ENCODE data around the gene QRICH2. TPM values are rescaled to one million over a fixed set of nuclear protein-coding genes. Genes with fewer than 3 reads are reported as not detected.

Gene QRICH2
- total and polyA plus RNA-seq, 9 of the 15 experiments (the other 6 are each of a cell fraction or from before 2014, with no cell fraction given): 0.03 to 1.6 (median 0.81) TPM

- intact Hi-C loops (cut with micrococcal nuclease) (no loop called here), in situ Hi-C loops (cut with MboI) (no loop called here)
- CTCF ChIA-PET (ENCODE audit: low intra/inter-chr PET ratio): no interaction called here
- H3K27ac ChIP-seq (ENCODE audit: extremely low read depth, low read depth, low read length): no peak overlapping the region
- no TSS peak for BruUV-seq (replicated peaks)
- no peak for DNase-seq (ENCODE audit: extremely low read depth in 1 of 4, low spot score in 3 of 4)
- H3K4me2 ChIP-seq (ENCODE audit: insufficient read depth, low read length): no peak overlapping the region
- no peak overlapping the region for H3K4me3 ChIP-seq
- no peak for FAIRE-seq
- H3K9me1 ChIP-seq (ENCODE audit: control insufficient read depth, insufficient read depth, low read length): no peaks in the 10 kb centered on the region
- H4K20me1 ChIP-seq (replicated peaks; ENCODE audit: control insufficient read depth, insufficient read depth, low read length): no peaks in the 10 kb centered on the region
- no peaks in the 10 kb centered on the region for H3K9me3 ChIP-seq (replicated peaks; ENCODE audit: control insufficient read depth, insufficient read depth, low read depth, low read length)
- H3K36me3 ChIP-seq (ENCODE audit: control insufficient read depth, insufficient read depth, low read length): peaks cover 17% of the 10 kb centered on the region; the same call in 2 of the 3 replicates
- H3K9ac ChIP-seq (ENCODE audit: insufficient read depth in 1 of 2, low read depth in 2 of 2, low read length in 2 of 2): no peak overlapping the region
- H2AFZ ChIP-seq (ENCODE audit: low read depth, low read length): no peak overlapping the region
- no peak for ATAC-seq
- peaks cover 3% of the 10 kb centered on the region; the same call in 1 of the 3 replicates for H3K79me2 ChIP-seq (ENCODE audit: control insufficient read depth, insufficient read depth, low read length)
- H3K27me3 ChIP-seq (ENCODE audit: control insufficient read depth in 2 of 2, insufficient read depth in 2 of 2, low read length in 2 of 2): no peaks in the 10 kb centered on the region
- TF ChIP-seq CBX8 (IDR thresholded peaks at IDR 0.05; ENCODE audit: borderline replicate concordance, extremely low read depth, low read depth, low read length, poor library complexity, severe bottlenecking) (no peak), ZNF121 (CRISPR knock-in tag; conservative IDR thresholded peaks at IDR 0.05) (0 out of 2 replicates have a peak, but pooled peaks have one; percentile 39), MTA1 (IDR thresholded peaks at IDR 0.05; ENCODE audit: borderline replicate concordance) (no peak), ZNF695 (CRISPR knock-in tag; IDR thresholded peaks at IDR 0.05) (no peak)
- no peaks in the 10 kb centered on the region; a peak in 1 of 5 replicates for H3K4me1 ChIP-seq (replicated peaks in 1 of 2; ENCODE audit: control insufficient read depth in 2 of 2, insufficient read depth in 2 of 2, low read length in 2 of 2)
- 90% methylated on average over 9 of the region's 9 CpGs for WGBS (ENCODE audit: insufficient coverage, low coverage, missing lambda C conversion rate)
- POLR2A ChIA-PET: no interaction called here
Observed at GRCh38 chr17:76335716-76336381, 27.8 kb upstream of the QRICH2 start.

All from K562 (cell line).